Bronchial epithelial cell (primary cell): ENCODE measurements around the gene SETBP1. TPM values are rescaled to one million over a fixed set of nuclear protein-coding genes. Genes with fewer than 3 reads are reported as not detected.

Source experiments
- DNase-seq: peaks from one replicate; pipeline ENCODE4 v3.0.0-alpha.2; 2010; ENCODE audit warnings: low read depth
- FAIRE-seq: peaks from 2 replicates; lab custom pipeline; 2011; peaks lifted over from hg19 to GRCh38; lab: Jason Lieb, UNC
- H3K27me3 ChIP-seq: 2 replicates; pipeline ENCODE4 v1.5.1; 2011; ENCODE audit warnings: low read length; ENCODE audit not compliant: control insufficient read depth, insufficient read depth
- H3K36me3 ChIP-seq: 2 replicates; pipeline ENCODE4 v1.5.1; 2011; ENCODE audit warnings: low read length; ENCODE audit not compliant: control insufficient read depth, insufficient read depth
- H3K4me3 ChIP-seq: 2 replicates; pipeline ENCODE4 v1.5.1; 2011; ENCODE audit warnings: mild to moderate bottlenecking, low read depth, low read length, control low read depth
- total RNA-seq: library from RNA; depleted of rRNA; stranded (reverse); fragments of >200 nt; gene quantifications from 2 replicates; pipeline ENCODE4 v1.2.1, GENCODE V29; 2014
- TF ChIP-seq, protein P1 (sequence below): IDR thresholded peaks from 2 replicates; pipeline ENCODE4 v1.5.1; 2011; ENCODE audit warnings: mild to moderate bottlenecking, moderate library complexity, low read length, control low read depth, inconsistent platforms; ENCODE audit not compliant: insufficient read depth, severe bottlenecking

Gene SETBP1
- total RNA-seq, 1 donor from 2014 or later: 1.8 TPM

DNA sequence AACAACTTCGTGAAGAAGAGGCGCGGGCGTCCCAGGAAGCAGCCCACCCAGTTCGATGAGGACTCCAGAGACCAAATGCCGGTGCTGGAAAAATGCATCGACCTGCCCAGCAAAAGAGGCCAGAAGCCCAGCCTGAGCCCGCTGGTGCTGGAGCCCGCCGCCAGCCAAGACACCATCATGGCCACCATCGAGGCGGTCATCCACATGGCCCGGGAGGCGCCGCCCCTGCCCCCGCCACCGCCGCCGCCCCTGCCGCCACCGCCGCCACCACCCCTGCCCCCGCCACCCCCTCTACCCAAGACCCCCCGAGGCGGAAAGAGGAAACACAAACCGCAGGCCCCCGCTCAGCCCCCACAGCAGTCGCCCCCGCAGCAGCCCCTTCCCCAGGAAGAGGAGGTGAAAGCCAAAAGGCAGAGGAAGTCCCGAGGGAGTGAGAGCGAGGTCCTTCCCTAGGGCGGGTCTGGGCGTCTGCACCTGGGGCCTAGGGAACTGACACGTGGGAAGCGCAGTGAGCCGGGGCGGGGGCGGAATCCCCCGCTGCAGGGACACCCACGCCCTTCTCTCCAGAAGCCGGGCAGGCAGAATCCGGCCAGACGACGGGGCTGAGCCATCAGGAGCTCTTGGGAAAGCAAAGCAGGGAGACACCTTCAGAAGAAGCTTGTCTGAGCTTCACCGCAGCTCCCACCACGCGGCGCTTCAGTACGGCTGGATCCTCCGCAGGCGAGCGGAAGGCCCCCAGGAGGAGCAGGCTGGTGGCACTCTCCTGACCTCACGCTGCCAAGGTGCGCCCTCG, 382.8 kb downstream of the SETBP1 start:
- Histone ChIP-seq H3K36me3 (peaks cover 2% of the 10 kb centered on the region), H3K4me3 (no peak overlapping the region), H3K27me3 (no peaks in the 10 kb centered on the region)
- TF ChIP-seq, protein P1, sequence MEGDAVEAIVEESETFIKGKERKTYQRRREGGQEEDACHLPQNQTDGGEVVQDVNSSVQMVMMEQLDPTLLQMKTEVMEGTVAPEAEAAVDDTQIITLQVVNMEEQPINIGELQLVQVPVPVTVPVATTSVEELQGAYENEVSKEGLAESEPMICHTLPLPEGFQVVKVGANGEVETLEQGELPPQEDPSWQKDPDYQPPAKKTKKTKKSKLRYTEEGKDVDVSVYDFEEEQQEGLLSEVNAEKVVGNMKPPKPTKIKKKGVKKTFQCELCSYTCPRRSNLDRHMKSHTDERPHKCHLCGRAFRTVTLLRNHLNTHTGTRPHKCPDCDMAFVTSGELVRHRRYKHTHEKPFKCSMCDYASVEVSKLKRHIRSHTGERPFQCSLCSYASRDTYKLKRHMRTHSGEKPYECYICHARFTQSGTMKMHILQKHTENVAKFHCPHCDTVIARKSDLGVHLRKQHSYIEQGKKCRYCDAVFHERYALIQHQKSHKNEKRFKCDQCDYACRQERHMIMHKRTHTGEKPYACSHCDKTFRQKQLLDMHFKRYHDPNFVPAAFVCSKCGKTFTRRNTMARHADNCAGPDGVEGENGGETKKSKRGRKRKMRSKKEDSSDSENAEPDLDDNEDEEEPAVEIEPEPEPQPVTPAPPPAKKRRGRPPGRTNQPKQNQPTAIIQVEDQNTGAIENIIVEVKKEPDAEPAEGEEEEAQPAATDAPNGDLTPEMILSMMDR: no peak
- FAIRE-seq: no peak
- DNase-seq: no peak

DNA sequence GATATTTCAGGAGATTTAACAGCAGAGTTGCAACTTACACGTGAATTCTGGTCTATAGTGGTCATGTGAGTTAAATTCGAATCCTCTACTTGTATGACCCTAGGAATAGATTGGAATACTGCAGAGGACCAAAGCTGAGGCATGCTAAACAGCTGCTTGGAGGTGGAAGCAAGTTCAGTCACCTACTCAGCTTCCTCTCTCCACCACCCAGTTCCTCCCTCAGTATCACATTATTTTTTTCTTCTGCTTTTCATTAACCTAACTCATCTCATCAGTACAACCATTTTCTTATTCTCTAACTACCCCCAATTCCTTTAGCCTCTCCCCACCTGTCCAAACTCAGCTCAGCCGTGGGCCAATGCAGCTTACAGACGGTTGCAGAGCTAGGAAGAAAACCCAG, 385.5 kb downstream of the SETBP1 start:
- Histone ChIP-seq H3K4me3 (no peak overlapping the region), H3K36me3 (peaks cover 2% of the 10 kb centered on the region), H3K27me3 (no peaks in the 10 kb centered on the region)
- FAIRE-seq: no peak
- TF ChIP-seq, protein P1: no peak
- no peak for DNase-seq

DNA sequence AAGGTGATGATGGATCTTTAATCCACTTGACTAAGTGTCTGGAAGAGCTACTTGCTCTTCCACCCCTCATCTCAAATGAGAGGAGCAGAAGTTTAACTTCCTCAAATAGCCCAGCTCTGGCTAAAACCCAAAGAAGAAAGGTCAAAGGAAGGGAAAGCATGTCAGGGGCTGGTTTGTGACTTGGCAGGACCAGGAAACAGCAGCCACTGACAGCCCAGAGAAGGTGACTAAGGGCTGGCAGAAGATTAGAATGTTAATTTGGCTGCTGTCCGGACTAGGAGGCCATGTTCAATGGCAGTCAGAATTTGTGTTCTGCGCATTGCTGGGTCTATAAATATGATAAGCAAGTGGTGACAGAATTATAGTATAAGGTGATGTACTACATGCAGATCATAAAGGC, 386.2 kb downstream of the SETBP1 start:
- no peak overlapping the region for H3K4me3 ChIP-seq
- DNase-seq (no peak), FAIRE-seq (no peak)
- H3K27me3 ChIP-seq: no peaks in the 10 kb centered on the region
- TF ChIP-seq, protein P1: no peak
- H3K36me3 ChIP-seq: peaks cover 2% of the 10 kb centered on the region

DNA sequence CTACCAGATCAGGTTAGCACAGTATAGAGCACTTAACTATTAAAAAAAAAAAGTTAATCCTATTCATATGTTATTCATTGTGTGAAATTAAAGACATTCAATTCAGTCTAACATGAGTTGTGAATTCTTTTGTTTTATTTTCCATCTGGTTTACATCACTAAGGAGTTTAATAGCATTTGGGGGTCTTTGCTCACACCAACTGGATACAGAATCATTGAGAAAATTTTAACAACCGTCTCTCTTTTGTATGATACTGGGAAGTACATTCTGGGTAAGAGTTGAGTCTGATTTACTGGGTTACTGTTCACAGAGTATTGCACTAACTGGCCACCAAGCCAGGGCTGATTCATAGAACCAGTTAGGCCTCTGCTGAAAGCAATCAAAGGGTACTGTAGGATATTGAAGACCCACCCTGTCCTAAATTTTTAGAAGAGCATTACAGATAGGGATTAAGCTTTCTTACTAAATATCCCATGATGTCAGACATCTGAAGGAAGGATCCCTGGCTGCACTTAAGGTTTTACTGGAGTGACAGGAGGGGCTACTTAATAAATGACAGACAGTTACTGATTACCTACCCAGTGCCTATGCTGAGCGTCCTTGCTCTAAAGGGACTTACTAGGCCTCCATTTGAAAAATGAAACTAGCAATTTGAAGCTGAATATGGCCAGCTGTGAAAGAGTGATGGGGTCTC, 387.9 kb downstream of the SETBP1 start:
- Histone ChIP-seq H3K4me3 (no peak overlapping the region), H3K27me3 (no peaks in the 10 kb centered on the region), H3K36me3 (peaks cover 2% of the 10 kb centered on the region)
- TF ChIP-seq, protein P1: no peak
- DNase-seq: no peak
- no peak for FAIRE-seq

DNA sequence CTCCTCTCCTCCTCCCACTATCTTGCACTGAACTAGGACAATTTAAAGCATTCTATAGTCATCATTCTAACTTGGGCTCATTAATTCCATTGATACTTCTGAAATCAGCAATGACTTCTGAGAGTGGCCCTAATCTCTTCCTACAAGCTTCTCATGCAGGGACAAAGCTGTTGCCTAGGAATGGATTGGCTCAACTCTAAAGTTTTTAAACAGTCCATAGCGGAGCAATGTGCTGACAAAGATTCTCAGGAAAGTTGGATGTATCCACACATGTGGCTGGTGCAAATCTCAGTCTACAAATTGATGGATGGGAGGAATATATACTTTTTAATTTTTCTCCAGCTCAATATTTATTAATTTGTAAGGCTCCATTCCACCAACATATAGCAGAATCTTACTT, 388.9 kb downstream of the SETBP1 start:
- Histone ChIP-seq H3K27me3 (no peaks in the 10 kb centered on the region), H3K4me3 (no peak overlapping the region), H3K36me3 (no peaks in the 10 kb centered on the region)
- TF ChIP-seq, protein P1: no peak
- FAIRE-seq: no peak
- DNase-seq: no peak
